ENCODE results near the gene SLC34A3.

Gene SLC34A3

GRCh38 chr9:137230705-137231371 lies at the start of gene SLC34A3:
Gene SLC34A3, plus strand, starts transcription at chr9:137230901. Its CDS starts 802 bp downstream, at chr9:137231703.
- DNase-seq: no peak

GRCh38 chr9:137181680-137182079 lies 49.0 kb upstream of the SLC34A3 start:
- no peak for DNase-seq

GRCh38 chr9:137182836-137183235 lies 47.9 kb upstream of the SLC34A3 start:
- no peak for DNase-seq

GRCh38 chr9:137183980-137184595 lies 46.6 kb upstream of the SLC34A3 start:
- DNase-seq: no peak

- DNase-seq: no peak
Measured at GRCh38 chr9:137184881-137185660, 45.6 kb upstream of the SLC34A3 start.

GRCh38 chr9:137185921-137186320 lies 44.8 kb upstream of the SLC34A3 start:
- DNase-seq: no peak

GRCh38 chr9:137186385-137186784 lies 44.3 kb upstream of the SLC34A3 start:
- no peak for DNase-seq

- no peak for DNase-seq
Measured at GRCh38 chr9:137187386-137187785, 43.3 kb upstream of the SLC34A3 start.

GRCh38 chr9:137188086-137188489 lies 42.6 kb upstream of the SLC34A3 start:
- DNase-seq: no peak

GRCh38 chr9:137188490-137189296 lies 42.0 kb upstream of the SLC34A3 start, which contains the start of the genes ANAPC2 and SSNA1:
Gene ANAPC2, minus strand, starts transcription at chr9:137188560. Its CDS starts 28 bp downstream, at chr9:137188532.
Gene SSNA1, plus strand, starts transcription at chr9:137188676. Its CDS starts 51 bp downstream, at chr9:137188727.
- DNase-seq: peak; percentile 91

GRCh38 chr9:137189297-137190295 lies 41.1 kb upstream of the SLC34A3 start:
- DNase-seq: no peak

- DNase-seq: no peak
Measured at GRCh38 chr9:137190315-137190856, 40.3 kb upstream of the SLC34A3 start.

GRCh38 chr9:137191245-137191644 lies 39.5 kb upstream of the SLC34A3 start:
- DNase-seq: no peak

- DNase-seq: no peak
Measured at GRCh38 chr9:137191691-137192447, 38.8 kb upstream of the SLC34A3 start.

- no peak for DNase-seq
Measured at GRCh38 chr9:137192448-137192780, 38.3 kb upstream of the SLC34A3 start.

- DNase-seq: no peak
Measured at GRCh38 chr9:137192859-137193258, 37.8 kb upstream of the SLC34A3 start.

GRCh38 chr9:137193771-137194170 lies 36.9 kb upstream of the SLC34A3 start:
- no peak for DNase-seq

GRCh38 chr9:137194388-137194787 lies 36.3 kb upstream of the SLC34A3 start:
- no peak for DNase-seq

- no peak for DNase-seq
Measured at GRCh38 chr9:137194909-137195308, 35.8 kb upstream of the SLC34A3 start.

- no peak for DNase-seq
Measured at GRCh38 chr9:137195525-137196220, 35.0 kb upstream of the SLC34A3 start.
